Bronchial epithelial cell (primary cell): ENCODE measurements around the gene C8A. TPM values are rescaled to one million over a fixed set of nuclear protein-coding genes. Genes with fewer than 3 reads are reported as not detected.

Experiments
- DNase-seq: peaks from one replicate; pipeline ENCODE4 v3.0.0-alpha.2; 2010; ENCODE audit warnings: low read depth
- FAIRE-seq: peaks from 2 replicates; lab custom pipeline; 2011; peaks lifted over from hg19 to GRCh38; lab: Jason Lieb, UNC
- H3K27me3 ChIP-seq: 2 replicates; pipeline ENCODE4 v1.5.1; 2011; ENCODE audit warnings: low read length; ENCODE audit not compliant: control insufficient read depth, insufficient read depth
- H3K36me3 ChIP-seq: 2 replicates; pipeline ENCODE4 v1.5.1; 2011; ENCODE audit warnings: low read length; ENCODE audit not compliant: control insufficient read depth, insufficient read depth
- H3K4me3 ChIP-seq: 2 replicates; pipeline ENCODE4 v1.5.1; 2011; ENCODE audit warnings: mild to moderate bottlenecking, low read depth, low read length, control low read depth
- CTCF ChIP-seq: IDR thresholded peaks from 2 replicates; pipeline ENCODE4 v1.5.1; 2011; ENCODE audit warnings: mild to moderate bottlenecking, moderate library complexity, low read length, control low read depth, inconsistent platforms; ENCODE audit not compliant: insufficient read depth, severe bottlenecking
- total RNA-seq: library from RNA; depleted of rRNA; stranded (reverse); fragments of >200 nt; gene quantifications from 2 replicates; pipeline ENCODE4 v1.2.1, GENCODE V29; 2014

The C8A gene
- total RNA-seq, 1 donor from 2014 or later: not detected

DNA sequence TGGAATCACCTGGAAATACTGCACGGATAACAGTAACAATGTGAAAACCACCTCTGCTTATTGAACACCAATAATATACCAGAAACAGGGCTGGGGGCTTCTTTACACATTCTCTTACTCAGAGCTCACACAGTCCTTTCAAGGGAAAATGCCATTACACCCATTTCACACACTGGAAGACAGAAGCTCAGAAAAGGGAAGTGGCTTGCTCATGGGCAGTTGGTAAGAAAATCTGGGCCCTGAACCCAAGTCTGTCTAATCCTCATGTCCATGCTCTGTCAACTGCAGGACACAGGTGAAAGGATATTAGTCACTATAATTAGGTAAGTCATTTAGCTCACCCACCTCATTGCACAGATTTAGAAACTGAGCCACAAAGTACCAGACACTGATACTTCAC, 18.6 kb downstream of the C8A start:
- FAIRE-seq: no peak
- Histone ChIP-seq H3K36me3 (no peaks in the 10 kb centered on the region), H3K27me3 (no peaks in the 10 kb centered on the region), H3K4me3 (no peak overlapping the region)
- TF ChIP-seq CTCF: no peak
- no peak for DNase-seq

GRCh38 chr1:56874689-56875088, 20.1 kb downstream of the C8A start:
- no peaks in the 10 kb centered on the region for H3K27me3 ChIP-seq
- TF ChIP-seq CTCF: no peak
- no peak overlapping the region for H3K4me3 ChIP-seq
- DNase-seq (no peak), FAIRE-seq (no peak)
- no peaks in the 10 kb centered on the region for H3K36me3 ChIP-seq

DNA sequence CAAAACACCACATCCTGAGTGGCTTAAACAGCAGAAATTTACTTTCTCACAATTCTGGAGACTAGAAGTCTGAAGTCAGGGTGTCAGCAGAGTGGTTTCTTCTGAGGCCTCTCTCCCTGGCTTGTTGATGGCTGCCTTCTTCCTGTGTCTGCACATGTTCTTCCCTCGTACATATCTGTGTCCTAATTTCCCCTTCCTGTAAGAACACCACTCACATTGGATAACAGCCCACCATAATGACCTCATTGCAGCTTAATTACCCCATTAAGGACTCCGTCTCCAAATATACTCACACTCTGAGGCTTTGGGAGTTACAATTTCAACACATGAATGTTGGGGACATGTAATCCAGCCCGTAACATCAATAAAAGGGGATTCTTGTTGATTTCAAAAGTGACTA, 23.4 kb downstream of the C8A start:
- no peak for DNase-seq
- FAIRE-seq: no peak
- no peak for TF ChIP-seq CTCF

GRCh38 chr1:56880774-56881173, 26.2 kb downstream of the C8A start:
- no peak for DNase-seq
- Histone ChIP-seq H3K27me3 (no peaks in the 10 kb centered on the region), H3K4me3 (no peak overlapping the region), H3K36me3 (no peaks in the 10 kb centered on the region)
- no peak for TF ChIP-seq CTCF
- no peak for FAIRE-seq

More for the DNA sequence above, 23.4 kb downstream of the C8A start:
- H3K36me3 ChIP-seq: no peaks in the 10 kb centered on the region
- no peak overlapping the region for H3K4me3 ChIP-seq
- no peaks in the 10 kb centered on the region for H3K27me3 ChIP-seq

GRCh38 chr1:56881417-56881816, 26.8 kb downstream of the C8A start:
- DNase-seq: no peak
- Histone ChIP-seq H3K36me3 (no peaks in the 10 kb centered on the region), H3K27me3 (no peaks in the 10 kb centered on the region), H3K4me3 (no peak overlapping the region)
- no peak for TF ChIP-seq CTCF
- FAIRE-seq: no peak

DNA sequence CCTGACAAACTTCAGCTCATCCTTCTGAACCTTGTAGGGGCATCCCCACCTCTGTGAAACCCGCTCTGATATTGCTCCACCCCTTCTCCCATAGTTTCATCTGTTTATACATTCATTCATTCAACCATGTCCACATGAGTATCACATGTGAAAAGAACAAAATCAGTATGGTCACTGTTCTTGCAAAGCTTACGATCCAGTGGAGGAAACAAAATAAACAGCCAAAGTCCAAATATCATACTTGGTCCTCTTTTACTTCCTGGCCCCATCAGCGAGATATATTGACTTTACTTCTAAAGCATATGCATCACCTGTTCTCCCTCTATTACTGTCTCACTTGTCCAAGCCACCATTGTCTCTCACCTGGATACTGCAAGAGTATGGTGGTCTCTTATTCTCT, 35.6 kb downstream of the C8A start:
- no peak for TF ChIP-seq CTCF
- no peak for FAIRE-seq
- no peak overlapping the region for H3K4me3 ChIP-seq
- H3K36me3 ChIP-seq: no peaks in the 10 kb centered on the region
- no peak for DNase-seq
- H3K27me3 ChIP-seq: no peaks in the 10 kb centered on the region
